Large intestine (tissue), 3 donors: ENCODE data around the gene ZMYM5. TPM values are rescaled to one million over a fixed set of nuclear protein-coding genes. Genes with fewer than 3 reads are reported as not detected.
"Not testable (repeated sequence)": the region's sequence is repeated elsewhere in the genome, so short reads cannot be mapped to it uniquely, and the experiment has no call there.

ENCODE experiments used
- DNase-seq, 2 donors: peaks; one replicate each; pipeline versions ENCODE4 v3.0.0 to v3.0.0-alpha.2; 2013
- H3K27ac ChIP-seq: one replicate; pipeline ENCODE4 v1.5.1; 2013; ENCODE audit warnings: low read length
- H3K27me3 ChIP-seq: 2 replicates; pipeline ENCODE4 v1.6.1; 2013; ENCODE audit warnings: low read length; ENCODE audit not compliant: control insufficient read depth, insufficient read depth
- H3K36me3 ChIP-seq: 2 replicates; pipeline ENCODE4 v1.6.1; 2013; ENCODE audit warnings: low read length; ENCODE audit not compliant: control insufficient read depth, insufficient read depth
- H3K4me1 ChIP-seq: one replicate; pipeline ENCODE4 v1.6.1; 2013; ENCODE audit warnings: low read length; ENCODE audit not compliant: control insufficient read depth, insufficient read depth
- H3K4me3 ChIP-seq: one replicate; pipeline ENCODE4 v1.5.1; 2013; ENCODE audit warnings: low read length
- H3K9me3 ChIP-seq: one replicate; pipeline ENCODE4 v1.6.1; 2013; ENCODE audit warnings: mild to moderate bottlenecking, low read depth, low read length, moderate library complexity; ENCODE audit not compliant: control insufficient read depth
- WGBS: methylation state at CpG from one replicate; pipeline ENCODE4 v1.1.5; 2013; ENCODE audit warnings: low lambda C conversion rate; ENCODE audit not compliant: insufficient coverage; 5-methylcytosine and 5-hydroxymethylcytosine counted together
- polyA plus RNA-seq: library from polyadenylated mRNA; unstranded; fragments of 120-200 nt; gene quantifications from one replicate; pipeline ENCODE4 v1.2.1, GENCODE V29; 2013

Gene ZMYM5
- polyA plus RNA-seq, 1 donor, result 20.1 TPM

- Histone ChIP-seq H3K4me3 (no peak overlapping the region), H3K4me1 (no peaks in the 10 kb centered on the region), H3K36me3 (no peaks in the 10 kb centered on the region), H3K27me3 (no peaks in the 10 kb centered on the region), H3K9me3 (no peaks in the 10 kb centered on the region), H3K27ac (no peak overlapping the region)
- no peak for DNase-seq
- 100% methylated on average over 1 of the region's 7 CpGs for WGBS
Measured at GRCh38 chr13:19791953-19792537, 71.4 kb downstream of the ZMYM5 start.

GRCh38 chr13:19782727-19783682 is 80.4 kb downstream of the ZMYM5 start, which contains the start of gene PSPC1:
Gene PSPC1 (minus strand): TSS chr13:19782945. CDS start chr13:19782757, 188 bp downstream.
- H3K27me3 ChIP-seq, H3K9me3 ChIP-seq, H3K4me1 ChIP-seq, H3K36me3 ChIP-seq: not testable (repeated sequence)
- peak; percentile 94 to 97 for DNase-seq
- WGBS, result no CpG with 5 or more reads among the region's 50 CpGs
- Histone ChIP-seq H3K4me3 (peak within 1 kb of the TSS; percentile 82), H3K27ac (peak within 1 kb of the TSS; percentile 87)

- no CpG with 5 or more reads among the region's 77 CpGs for WGBS
- H3K9me3 ChIP-seq, result peaks cover 3% of the 10 kb centered on the region
- peak; percentile 38 to 67 for DNase-seq
- H3K4me1 ChIP-seq, result no peaks in the 10 kb centered on the region
- H3K27ac ChIP-seq, result peak overlapping the region; percentile 87
- peak overlapping the region; percentile 82 for H3K4me3 ChIP-seq
- H3K27me3 ChIP-seq, result no peaks in the 10 kb centered on the region
- no peaks in the 10 kb centered on the region for H3K36me3 ChIP-seq
Measured at GRCh38 chr13:19782049-19782726, 81.3 kb downstream of the ZMYM5 start.

GRCh38 chr13:19781526-19781925 is 81.9 kb downstream of the ZMYM5 start:
- no peaks in the 10 kb centered on the region for H3K4me1 ChIP-seq
- peak overlapping the region; percentile 87 for H3K27ac ChIP-seq
- no CpG with 5 or more reads among the region's 9 CpGs for WGBS
- H3K27me3 ChIP-seq, result no peaks in the 10 kb centered on the region
- H3K4me3 ChIP-seq, result peak overlapping the region; percentile 82
- H3K36me3 ChIP-seq, result no peaks in the 10 kb centered on the region
- peaks cover 3% of the 10 kb centered on the region for H3K9me3 ChIP-seq
- no peak for DNase-seq

GRCh38 chr13:19780753-19781418 is 82.6 kb downstream of the ZMYM5 start:
- DNase-seq, result not testable (repeated sequence)

More at GRCh38 chr13:19780753-19781418, 82.6 kb downstream of the ZMYM5 start:
- not testable (repeated sequence) for H3K4me1 ChIP-seq, H3K27me3 ChIP-seq, H3K27ac ChIP-seq, H3K36me3 ChIP-seq, H3K9me3 ChIP-seq
- peak overlapping the region; percentile 82 for H3K4me3 ChIP-seq
- 80% methylated on average over 2 of the region's 22 CpGs for WGBS

Other genes with a start within 250 kb of the ZMYM5 start
- gene MPHOSPH8, start 230.0 kb downstream of the ZMYM5 start, polyA plus RNA-seq, result 56.3 TPM
- gene PSPC1, start 80.7 kb downstream of the ZMYM5 start, polyA plus RNA-seq, result 49.5 TPM
- 53.4 TPM for gene ZMYM2, start 95.1 kb upstream of the ZMYM5 start, polyA plus RNA-seq